Neural progenitor cell (in vitro differentiated cells): ENCODE results near the gene LCE3E. TPM values are rescaled to one million over a fixed set of nuclear protein-coding genes. Genes with fewer than 3 reads are reported as not detected.

Source experiments
- DNase-seq: peaks from one replicate; pipeline ENCODE4 v3.0.0-alpha.2; 2016; ENCODE audit warnings: low spot score
- H2AFZ ChIP-seq: fragments of 200-600 bp; sonication (generic); replicated peaks from 2 replicates; pipeline ENCODE4 v1.6.1; 2016; ENCODE audit warnings: antibody characterized with exemption
- H3F3A ChIP-seq: fragments of 200-600 bp; sonication (generic); 2 replicates; pipeline ENCODE4 v1.6.1; 2016; ENCODE audit warnings: antibody characterized with exemption, low read depth
- H3K27ac ChIP-seq: fragments of 200-600 bp; sonication (generic); 2 replicates; pipeline ENCODE4 v1.5.1; 2016; ENCODE audit warnings: mild to moderate bottlenecking
- H3K27me3 ChIP-seq: fragments of 200-600 bp; sonication (generic); 2 replicates; pipeline ENCODE4 v1.6.1; 2016; ENCODE audit warnings: mild to moderate bottlenecking, moderate library complexity
- H3K36me3 ChIP-seq: fragments of 200-600 bp; sonication (generic); 2 replicates; pipeline ENCODE4 v1.5.1; 2016
- H3K4me1 ChIP-seq: fragments of 200-600 bp; sonication (generic); 2 replicates; pipeline ENCODE4 v1.6.1; 2016; ENCODE audit warnings: mixed run types
- H3K4me2 ChIP-seq: fragments of 200-600 bp; sonication (generic); 2 replicates; pipeline ENCODE4 v1.6.1; 2016
- H3K4me3 ChIP-seq: fragments of 200-600 bp; sonication (generic); 2 replicates; pipeline ENCODE4 v1.5.1; 2016
- H3K79me2 ChIP-seq: fragments of 200-600 bp; sonication (generic); 2 replicates; pipeline ENCODE4 v1.6.1; 2016; ENCODE audit warnings: low read depth
- H3K9ac ChIP-seq: fragments of 200-600 bp; sonication (generic); 2 replicates; pipeline ENCODE4 v1.6.1; 2016
- H3K9me3 ChIP-seq: fragments of 200-600 bp; sonication (generic); 2 replicates; pipeline ENCODE4 v1.5.1; 2016; ENCODE audit warnings: low read depth
- H4K20me1 ChIP-seq: fragments of 200-600 bp; sonication (generic); 2 replicates; pipeline ENCODE4 v1.6.1; 2016; ENCODE audit warnings: low read depth
- H3K27ac Mint-ChIP-seq: 3 replicates; pipeline ENCODE4 v1.8.0; 2021; ENCODE audit warnings: mixed read lengths
- H3K27me3 Mint-ChIP-seq: 2 replicates; pipeline ENCODE4 v1.8.0; 2022; ENCODE audit warnings: low read depth, mild to moderate bottlenecking, inconsistent platforms, moderate library complexity, mixed read lengths; ENCODE audit not compliant: insufficient read depth
- H3K36me3 Mint-ChIP-seq: 3 replicates; pipeline ENCODE4 v1.8.0; 2021; ENCODE audit warnings: mixed read lengths
- H3K4me1 Mint-ChIP-seq: 3 replicates; pipeline ENCODE4 v1.8.0; 2021; ENCODE audit warnings: mixed read lengths
- H3K4me3 Mint-ChIP-seq: 3 replicates; pipeline ENCODE4 v1.8.0; 2021; ENCODE audit warnings: mild to moderate bottlenecking, moderate library complexity, mixed read lengths
- H3K9me3 Mint-ChIP-seq: 3 replicates; pipeline ENCODE4 v1.8.0; 2020; ENCODE audit warnings: mixed read lengths
- CTCF ChIP-seq: fragments of 200-600 bp; sonication (generic); IDR thresholded peaks from 2 replicates; pipeline ENCODE4 v1.5.1; 2017; ENCODE audit warnings: antibody characterized with exemption, mild to moderate bottlenecking
- EZH2 ChIP-seq: fragments of 200-600 bp; sonication (generic); IDR thresholded peaks from 2 replicates; pipeline ENCODE4 v1.6.1; 2017; ENCODE audit warnings: antibody characterized with exemption, mild to moderate bottlenecking, moderate library complexity
- EZH2phosphoT487 ChIP-seq: fragments of 200-600 bp; sonication (generic); IDR thresholded peaks from 2 replicates; pipeline ENCODE4 v1.6.1; 2017; ENCODE audit warnings: antibody characterized with exemption
- total RNA-seq: library from RNA; depleted of rRNA; stranded (reverse); fragments of >200 nt; gene quantifications from 2 replicates; pipeline ENCODE4 v1.2.3, GENCODE V29; 2015; ENCODE audit warnings: low replicate concordance

Gene LCE3E
- total RNA-seq, 1 donor from 2014 or later, result not detected

- no peaks in the 10 kb centered on the region for H3K27me3 ChIP-seq
- no peak for TF ChIP-seq CTCF
- TF ChIP-seq EZH2phosphoT487, result no peak
- TF ChIP-seq EZH2, result no peak
- H3K9me3 ChIP-seq, result peaks cover 19% of the 10 kb centered on the region
- H4K20me1 ChIP-seq, result no peaks in the 10 kb centered on the region
- no peak overlapping the region for H3K4me2 ChIP-seq
- no peak overlapping the region for H2AFZ ChIP-seq
- Mint-ChIP-seq H3K4me1 (no peaks in the 10 kb centered on the region), H3K27me3 (peaks cover 2% of the 10 kb centered on the region), H3K36me3 (no peaks in the 10 kb centered on the region), H3K9me3 (peaks cover 45% of the 10 kb centered on the region), H3K27ac (no peak overlapping the region), H3K4me3 (no peak overlapping the region)
- H3K27ac ChIP-seq, result no peak overlapping the region
- no peaks in the 10 kb centered on the region for H3K4me1 ChIP-seq
- no peak for DNase-seq
- no peaks in the 10 kb centered on the region for H3F3A ChIP-seq
- H3K79me2 ChIP-seq, result no peaks in the 10 kb centered on the region
- no peak overlapping the region for H3K4me3 ChIP-seq
- H3K36me3 ChIP-seq, result no peaks in the 10 kb centered on the region
- no peak overlapping the region for H3K9ac ChIP-seq
Measured at GRCh38 chr1:152539901-152540300, 26.7 kb downstream of the LCE3E start.

GRCh38 chr1:152537496-152537895 is 29.1 kb downstream of the LCE3E start:
- no peak for TF ChIP-seq EZH2phosphoT487
- TF ChIP-seq CTCF, result no peak
- no peak for TF ChIP-seq EZH2
- Histone ChIP-seq H4K20me1 (no peaks in the 10 kb centered on the region), H3K4me2 (no peak overlapping the region), H3K9ac (no peak overlapping the region), H2AFZ (no peak overlapping the region), H3K4me3 (no peak overlapping the region), H3F3A (no peaks in the 10 kb centered on the region), H3K4me1 (no peaks in the 10 kb centered on the region), H3K36me3 (no peaks in the 10 kb centered on the region), H3K27me3 (no peaks in the 10 kb centered on the region), H3K27ac (no peak overlapping the region), H3K9me3 (peaks cover 26% of the 10 kb centered on the region), H3K79me2 (no peaks in the 10 kb centered on the region)
- Mint-ChIP-seq H3K4me3 (no peak overlapping the region), H3K4me1 (no peaks in the 10 kb centered on the region), H3K27me3 (peaks cover 2% of the 10 kb centered on the region), H3K27ac (no peak overlapping the region), H3K36me3 (no peaks in the 10 kb centered on the region), H3K9me3 (peaks cover 38% of the 10 kb centered on the region)
- no peak for DNase-seq

- Histone ChIP-seq H3K79me2 (no peaks in the 10 kb centered on the region), H3K27me3 (no peaks in the 10 kb centered on the region), H3K36me3 (no peaks in the 10 kb centered on the region), H3K4me1 (no peaks in the 10 kb centered on the region), H2AFZ (no peak overlapping the region), H3K9ac (no peak overlapping the region), H3K9me3 (peaks cover 37% of the 10 kb centered on the region), H3K27ac (no peak overlapping the region), H3K4me2 (no peak overlapping the region), H3K4me3 (no peak overlapping the region), H3F3A (no peaks in the 10 kb centered on the region), H4K20me1 (no peaks in the 10 kb centered on the region)
- peaks cover 41% of the 10 kb centered on the region for H3K9me3 Mint-ChIP-seq
- no peaks in the 10 kb centered on the region for H3K36me3 Mint-ChIP-seq
- no peak overlapping the region for H3K27ac Mint-ChIP-seq
- no peaks in the 10 kb centered on the region for H3K4me1 Mint-ChIP-seq
- peaks cover 2% of the 10 kb centered on the region for H3K27me3 Mint-ChIP-seq
- no peak for DNase-seq
- TF ChIP-seq EZH2 (no peak), CTCF (no peak)
- H3K4me3 Mint-ChIP-seq, result no peak overlapping the region
Measured at GRCh38 chr1:152535774-152536173, 30.8 kb downstream of the LCE3E start.
